HFFc6 (cell line): Measurements from ENCODE around the gene DPEP3. TPM values are rescaled to one million over a fixed set of nuclear protein-coding genes. Genes with fewer than 3 reads are reported as not detected.
A peak's percentile ranks its signal among the peaks of the same experiment; 100 is the strongest.

Source experiments
- DNase-seq: peaks from one replicate; pipeline ENCODE4 v3.0.0-alpha.2; 2018
- H3K27ac Mint-ChIP-seq: 2 replicates; pipeline ENCODE4 v1.8.0; 2020; ENCODE audit warnings: mild to moderate bottlenecking, mixed read lengths
- H3K27me3 Mint-ChIP-seq: 2 replicates; pipeline ENCODE4 v1.8.0; 2021; ENCODE audit warnings: mild to moderate bottlenecking, moderate library complexity, mixed read lengths; ENCODE audit not compliant: insufficient read depth
- H3K36me3 Mint-ChIP-seq: 2 replicates; pipeline ENCODE4 v1.8.0; 2021; ENCODE audit warnings: low read depth, mixed read lengths
- H3K4me1 Mint-ChIP-seq: 2 replicates; pipeline ENCODE4 v1.8.0; 2020; ENCODE audit warnings: low read depth, mixed read lengths
- H3K4me3 Mint-ChIP-seq: 2 replicates; pipeline ENCODE4 v1.8.0; 2020; ENCODE audit warnings: mild to moderate bottlenecking, moderate library complexity, mixed read lengths
- H3K9me3 Mint-ChIP-seq: 2 replicates; pipeline ENCODE4 v1.8.0; 2020; ENCODE audit warnings: mild to moderate bottlenecking, mixed read lengths
- CTCF ChIP-seq: fragments of 200-600 bp; sonication (generic); IDR thresholded peaks from 2 replicates; pipeline ENCODE4 v1.5.0; 2021; ENCODE audit warnings: antibody characterized with exemption, mild to moderate bottlenecking
- total RNA-seq, 6 experiments: library from RNA; stranded (reverse); fragmentation: NEBNext Ultra II Directional; extraction: Animal tissue kit (Norgen Biotek cat#: 25700); gene quantifications; 2 replicates in 1 of 6; 3 replicates in 5 of 6; pipeline ENCODE4 v1.2.3, GENCODE V29; 2021

Gene DPEP3
- total RNA-seq, 6 experiments from 2014 or later, result not detected

GRCh38 chr16:67966549-67967182, 13.6 kb downstream of the DPEP3 start:
- Mint-ChIP-seq H3K27ac (peak overlapping the region; percentile 97), H3K4me3 (peak overlapping the region; percentile 100), H3K27me3 (peaks cover 5% of the 10 kb centered on the region; the same call in 1 of the 2 replicates), H3K36me3 (peaks cover 42% of the 10 kb centered on the region), H3K9me3 (no peaks in the 10 kb centered on the region), H3K4me1 (peaks cover 52% of the 10 kb centered on the region)
- TF ChIP-seq CTCF, result no peak
- peak; percentile 65 for DNase-seq

- Mint-ChIP-seq H3K9me3 (no peaks in the 10 kb centered on the region), H3K36me3 (peaks cover 45% of the 10 kb centered on the region), H3K4me3 (peak overlapping the region; percentile 100), H3K27ac (peak overlapping the region; percentile 97), H3K4me1 (peaks cover 59% of the 10 kb centered on the region), H3K27me3 (peaks cover 3% of the 10 kb centered on the region; the same call in 1 of the 2 replicates)
- no peak for TF ChIP-seq CTCF
- no peak for DNase-seq
Measured at GRCh38 chr16:67965668-67966548, 14.4 kb downstream of the DPEP3 start.

- DNase-seq, result no peak
- H3K36me3 Mint-ChIP-seq, result peaks cover 56% of the 10 kb centered on the region
- H3K4me3 Mint-ChIP-seq, result peak overlapping the region; percentile 100
- H3K9me3 Mint-ChIP-seq, result no peaks in the 10 kb centered on the region
- peak overlapping the region; percentile 42 for H3K27ac Mint-ChIP-seq
- TF ChIP-seq CTCF, result no peak
- H3K4me1 Mint-ChIP-seq, result peaks cover 72% of the 10 kb centered on the region
- peaks cover 3% of the 10 kb centered on the region; the same call in 1 of the 2 replicates for H3K27me3 Mint-ChIP-seq
Measured at GRCh38 chr16:67964477-67965131, 15.7 kb downstream of the DPEP3 start.

- peaks cover 56% of the 10 kb centered on the region for H3K36me3 Mint-ChIP-seq
- H3K4me1 Mint-ChIP-seq, result peaks cover 74% of the 10 kb centered on the region
- peaks cover 3% of the 10 kb centered on the region; the same call in 1 of the 2 replicates for H3K27me3 Mint-ChIP-seq
- H3K4me3 Mint-ChIP-seq, result no peak overlapping the region
- no peaks in the 10 kb centered on the region for H3K9me3 Mint-ChIP-seq
- no peak for TF ChIP-seq CTCF
- H3K27ac Mint-ChIP-seq, result no peak overlapping the region
- no peak for DNase-seq
Measured at GRCh38 chr16:67963662-67964321, 16.5 kb downstream of the DPEP3 start.

GRCh38 chr16:67963292-67963661, 17.0 kb downstream of the DPEP3 start:
- no peaks in the 10 kb centered on the region for H3K9me3 Mint-ChIP-seq
- no peak overlapping the region for H3K4me3 Mint-ChIP-seq
- H3K36me3 Mint-ChIP-seq, result peaks cover 61% of the 10 kb centered on the region
- no peak overlapping the region for H3K27ac Mint-ChIP-seq
- H3K27me3 Mint-ChIP-seq, result peaks cover 3% of the 10 kb centered on the region; the same call in 1 of the 2 replicates
- peaks cover 76% of the 10 kb centered on the region for H3K4me1 Mint-ChIP-seq
- no peak for DNase-seq
- TF ChIP-seq CTCF, result no peak
